ENCODE results near the gene HEATR5A. TPM values are rescaled to one million over a fixed set of nuclear protein-coding genes. Genes with fewer than 3 reads are reported as not detected.
A peak's percentile ranks its signal among the peaks of the same experiment; 100 is the strongest.

HEATR5A gene
- total and polyA plus RNA-seq, 10 of the 15 experiments (the other 5 are each of a cell fraction or from before 2014, with no cell fraction given) = 5.1 to 37.1 (median 13.8) TPM

- no peak overlapping the region for H3K9ac ChIP-seq (ENCODE audit: control insufficient read depth, insufficient read depth, low read length)
- TF ChIP-seq, protein P1, sequence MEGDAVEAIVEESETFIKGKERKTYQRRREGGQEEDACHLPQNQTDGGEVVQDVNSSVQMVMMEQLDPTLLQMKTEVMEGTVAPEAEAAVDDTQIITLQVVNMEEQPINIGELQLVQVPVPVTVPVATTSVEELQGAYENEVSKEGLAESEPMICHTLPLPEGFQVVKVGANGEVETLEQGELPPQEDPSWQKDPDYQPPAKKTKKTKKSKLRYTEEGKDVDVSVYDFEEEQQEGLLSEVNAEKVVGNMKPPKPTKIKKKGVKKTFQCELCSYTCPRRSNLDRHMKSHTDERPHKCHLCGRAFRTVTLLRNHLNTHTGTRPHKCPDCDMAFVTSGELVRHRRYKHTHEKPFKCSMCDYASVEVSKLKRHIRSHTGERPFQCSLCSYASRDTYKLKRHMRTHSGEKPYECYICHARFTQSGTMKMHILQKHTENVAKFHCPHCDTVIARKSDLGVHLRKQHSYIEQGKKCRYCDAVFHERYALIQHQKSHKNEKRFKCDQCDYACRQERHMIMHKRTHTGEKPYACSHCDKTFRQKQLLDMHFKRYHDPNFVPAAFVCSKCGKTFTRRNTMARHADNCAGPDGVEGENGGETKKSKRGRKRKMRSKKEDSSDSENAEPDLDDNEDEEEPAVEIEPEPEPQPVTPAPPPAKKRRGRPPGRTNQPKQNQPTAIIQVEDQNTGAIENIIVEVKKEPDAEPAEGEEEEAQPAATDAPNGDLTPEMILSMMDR (IDR thresholded peaks at IDR 0.05 in 2 of 3, conservative IDR thresholded peaks at IDR 0.05 in 1 of 3; ENCODE audit: control insufficient read depth in 2 of 3, extremely low read depth in 1 of 3, insufficient read depth in 1 of 3, low read depth in 3 of 3, low read length in 3 of 3) = peak; percentile 48 to 53 (median 50); a peak in 4 of 6 replicates
- TF ChIP-seq, protein P2, sequence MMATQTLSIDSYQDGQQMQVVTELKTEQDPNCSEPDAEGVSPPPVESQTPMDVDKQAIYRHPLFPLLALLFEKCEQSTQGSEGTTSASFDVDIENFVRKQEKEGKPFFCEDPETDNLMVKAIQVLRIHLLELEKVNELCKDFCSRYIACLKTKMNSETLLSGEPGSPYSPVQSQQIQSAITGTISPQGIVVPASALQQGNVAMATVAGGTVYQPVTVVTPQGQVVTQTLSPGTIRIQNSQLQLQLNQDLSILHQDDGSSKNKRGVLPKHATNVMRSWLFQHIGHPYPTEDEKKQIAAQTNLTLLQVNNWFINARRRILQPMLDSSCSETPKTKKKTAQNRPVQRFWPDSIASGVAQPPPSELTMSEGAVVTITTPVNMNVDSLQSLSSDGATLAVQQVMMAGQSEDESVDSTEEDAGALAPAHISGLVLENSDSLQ (IDR thresholded peaks at IDR 0.05) = no peak
- TF ChIP-seq JUND (IDR thresholded peaks at IDR 0.05; ENCODE audit: low read depth, low read length) = no peak
- no peak for TF ChIP-seq SMAD5 (IDR thresholded peaks at IDR 0.05; ENCODE audit: low read depth)
- TF ChIP-seq POU2F2 (IDR thresholded peaks at IDR 0.05; ENCODE audit: borderline replicate concordance, low read depth, low read length) = no peak
- no peak for TF ChIP-seq ESRRA (IDR thresholded peaks at IDR 0.05; ENCODE audit: low read length)
- TF ChIP-seq SPI1 (IDR thresholded peaks at IDR 0.05; ENCODE audit: borderline replicate concordance, insufficient read depth, low read depth, low read length) = no peak
- no peak for TF ChIP-seq ATF7 (IDR thresholded peaks at IDR 0.05; ENCODE audit: low read depth)
- peak; percentile 53 for TF ChIP-seq RAD21 (IDR thresholded peaks at IDR 0.05; ENCODE audit: insufficient read depth, low read depth, low read length)
- TF ChIP-seq SMC3 (IDR thresholded peaks at IDR 0.05; ENCODE audit: borderline replicate concordance, low read length) = peak; percentile 27; the same call in 1 of the 2 replicates
- no peak for TF ChIP-seq SIN3A (IDR thresholded peaks at IDR 0.05; ENCODE audit: low read depth, low read length)
- TF ChIP-seq BMI1 (IDR thresholded peaks at IDR 0.05; ENCODE audit: borderline replicate concordance) = no peak
- TF ChIP-seq WRNIP1 (IDR thresholded peaks at IDR 0.05; ENCODE audit: borderline replicate concordance, low read depth, low read length) = no peak
- no peak for TF ChIP-seq BCLAF1 (IDR thresholded peaks at IDR 0.05)
- TF ChIP-seq GATAD2B (conservative IDR thresholded peaks at IDR 0.05; ENCODE audit: low read depth) = no peak
- no peak for TF ChIP-seq FOXM1 (IDR thresholded peaks at IDR 0.05; ENCODE audit: low read depth, low read length)
- TF ChIP-seq CHD4 (IDR thresholded peaks at IDR 0.05) = no peak
- H3K36me3 ChIP-seq (ENCODE audit: control insufficient read depth in 2 of 2, insufficient read depth in 2 of 2, low read length in 1 of 2) = no peaks in the 10 kb centered on the region
- no TSS peak for BruUV-seq (replicated peaks)
- FAIRE-seq (peak; percentile 81), ATAC-seq (peak; percentile 84), DNase-seq (ENCODE audit: low read depth, low spot score) (no peak)
- no peaks in the 10 kb centered on the region for H3K9me3 ChIP-seq (replicated peaks; ENCODE audit: control insufficient read depth, insufficient read depth, low read length)
- 39% methylated on average over 2 of the region's 2 CpGs for WGBS (ENCODE audit: insufficient coverage, insufficient replicate concordance, low lambda C conversion rate, missing lambda C conversion rate)
- H3K79me2 ChIP-seq (ENCODE audit: control insufficient read depth, insufficient read depth, low read length) = no peaks in the 10 kb centered on the region
- in situ Hi-C loops (cut with MboI) = no loop called here
- intact Hi-C loops (cut with micrococcal nuclease; ENCODE audit: unreplicated experiment) = loop anchor here (10.0 kb wide), 1 partner anchor 625 kb away; the partner anchor contains the start of gene ARHGAP5
- POLR2A ChIA-PET = no interaction called here
- no peaks in the 10 kb centered on the region for H3K27me3 ChIP-seq (replicated peaks in 1 of 2; ENCODE audit: control insufficient read depth in 2 of 2, insufficient read depth in 2 of 2, low read length in 1 of 2)
- no peaks in the 10 kb centered on the region for H3K4me1 ChIP-seq (ENCODE audit: control insufficient read depth, insufficient read depth, low read length)
- H3K27ac ChIP-seq (ENCODE audit: control insufficient read depth, insufficient read depth) = no peak overlapping the region
- no peak overlapping the region for H3K4me3 ChIP-seq
- H4K20me1 ChIP-seq (ENCODE audit: control insufficient read depth, insufficient read depth) = no peaks in the 10 kb centered on the region
- CTCF ChIA-PET = interaction anchor here (0.7 to 2.9 kb wide), 23 partner anchors 8 to 750 kb away, joined by 3 to 15 read pairs (median 4); partner anchors contain the start of gene HEATR5A
- RAD21 ChIA-PET (ENCODE audit: unreplicated experiment) = interaction anchor here (0.8 to 1.6 kb wide), 6 partner anchors 8 to 322 kb away, joined by 3 to 4 read pairs (median 4); partner anchors contain the start of genes HEATR5A and HECTD1
- no peak overlapping the region for H2AFZ ChIP-seq (ENCODE audit: control insufficient read depth, low read depth, low read length)
- no peak overlapping the region for H3K4me2 ChIP-seq (ENCODE audit: control insufficient read depth, insufficient read depth)
- SMC1A ChIA-PET (ENCODE audit: uncharacterized antibody, unreplicated experiment) = interaction anchor here (1.0 to 1.6 kb wide), 11 partner anchors 11 to 310 kb away, joined by 3 to 10 read pairs (median 3); partner anchors contain the start of gene HEATR5A
Measured at GRCh38 chr14:31449971-31450610, 29.7 kb upstream of the HEATR5A start.
